WTC11 (cell line): ENCODE data around the gene GPHA2. TPM values are rescaled to one million over a fixed set of nuclear protein-coding genes. Genes with fewer than 3 reads are reported as not detected.

Source experiments
- ATAC-seq: fragments of 200-7000 bp; cut with Tn5 transposase; 2 replicates; pipeline ENCODE4 v1.10.0; 2021; ENCODE audit warnings: mild to moderate bottlenecking, moderate library complexity
- CTCF ChIA-PET: fragments of 300-600 bp; sonication (Branson Sonifier 250); formaldehyde crosslinking; loops from one replicate; lab custom pipeline; 2021; ENCODE audit warnings: antibody characterized with exemption; lab: Charles Lee
- POLR2A ChIA-PET: fragments of 350-600 bp; sonication (Branson Sonifier 250); formaldehyde crosslinking; loops from one replicate; lab custom pipeline; 2021; ENCODE audit warnings: antibody characterized with exemption; lab: Charles Lee
- DNase-seq: peaks from one replicate; pipeline ENCODE4 v3.0.0; 2021; ENCODE audit warnings: low spot score
- H3K27ac Mint-ChIP-seq: 2 replicates; pipeline ENCODE4 v1.8.0; 2021; ENCODE audit warnings: mixed read lengths
- H3K27me3 Mint-ChIP-seq: 2 replicates; pipeline ENCODE4 v1.8.0; 2021; ENCODE audit warnings: low read depth, mild to moderate bottlenecking, moderate library complexity, mixed read lengths
- H3K36me3 Mint-ChIP-seq: 2 replicates; pipeline ENCODE4 v1.8.0; 2021; ENCODE audit warnings: mixed read lengths
- H3K4me1 Mint-ChIP-seq: 2 replicates; pipeline ENCODE4 v1.8.0; 2022; ENCODE audit warnings: mixed read lengths
- H3K4me3 Mint-ChIP-seq: 2 replicates; pipeline ENCODE4 v1.8.0; 2021; ENCODE audit warnings: mild to moderate bottlenecking, moderate library complexity, mixed read lengths
- H3K9me3 Mint-ChIP-seq: 2 replicates; pipeline ENCODE4 v1.8.0; 2021; ENCODE audit warnings: mixed read lengths
- ATF6 ChIP-seq: sonication (generic); formaldehyde crosslinking; IDR thresholded peaks from 2 replicates; pipeline ENCODE4 v1.8.1; 2023; ENCODE audit warnings: mild to moderate bottlenecking, missing genetic modification reagents
- CDX4 ChIP-seq: fragments of 250-450 bp; sonication (Bioruptor Pico); IDR thresholded peaks from 2 replicates; pipeline ENCODE4 v1.9.0; 2021; ENCODE audit warnings: moderate library complexity, mild to moderate bottlenecking, inconsistent platforms, borderline replicate concordance
- ESRRA ChIP-seq: sonication (generic); formaldehyde crosslinking; IDR thresholded peaks from 2 replicates; pipeline ENCODE4 v1.8.1; 2022; ENCODE audit warnings: mild to moderate bottlenecking, missing genetic modification reagents, borderline replicate concordance
- FOXK1 ChIP-seq: sonication (generic); formaldehyde crosslinking; IDR thresholded peaks from 2 replicates; pipeline ENCODE4 v1.8.0; 2022; ENCODE audit warnings: mild to moderate bottlenecking, moderate library complexity, missing genetic modification reagents
- GABPB1 ChIP-seq: sonication (generic); formaldehyde crosslinking; IDR thresholded peaks from 2 replicates; pipeline ENCODE4 v1.8.1; 2023; ENCODE audit warnings: mild to moderate bottlenecking, missing genetic modification reagents
- IRF1 ChIP-seq: sonication (generic); formaldehyde crosslinking; IDR thresholded peaks from 2 replicates; pipeline ENCODE4 v1.8.0; 2023; ENCODE audit warnings: missing genetic modification reagents
- JUN ChIP-seq: sonication (generic); formaldehyde crosslinking; IDR thresholded peaks from 2 replicates; pipeline ENCODE4 v1.8.0; 2023; ENCODE audit warnings: mild to moderate bottlenecking, missing genetic modification reagents
- MLX ChIP-seq: sonication (generic); formaldehyde crosslinking; IDR thresholded peaks from 2 replicates; pipeline ENCODE4 v1.8.1; 2023; ENCODE audit warnings: mild to moderate bottlenecking, missing genetic modification reagents, moderate library complexity
- NFYB ChIP-seq: sonication (generic); formaldehyde crosslinking; conservative IDR thresholded peaks from 2 replicates; pipeline ENCODE4 v1.8.0; 2022; ENCODE audit warnings: low read depth, missing genetic modification reagents
- OVOL2 ChIP-seq: fragments of 250-450 bp; sonication (Bioruptor Pico); IDR thresholded peaks from 2 replicates; pipeline ENCODE4 v1.9.0; 2021; ENCODE audit warnings: mild to moderate bottlenecking, borderline replicate concordance
- PRDM15 ChIP-seq: sonication (generic); formaldehyde crosslinking; IDR thresholded peaks from 2 replicates; pipeline ENCODE4 v1.8.0; 2022; ENCODE audit warnings: missing genetic modification reagents
- SMAD4 ChIP-seq: sonication (generic); formaldehyde crosslinking; IDR thresholded peaks from 2 replicates; pipeline ENCODE4 v1.8.0; 2022; ENCODE audit warnings: mild to moderate bottlenecking, missing genetic modification reagents
- SOX15 ChIP-seq: fragments of 250-450 bp; sonication (Bioruptor Pico); IDR thresholded peaks from 2 replicates; pipeline ENCODE4 v1.9.0; 2021; ENCODE audit warnings: mild to moderate bottlenecking
- TEAD4 ChIP-seq: sonication (generic); formaldehyde crosslinking; IDR thresholded peaks from 2 replicates; pipeline ENCODE4 v1.8.0; 2022; ENCODE audit warnings: mild to moderate bottlenecking, missing genetic modification reagents
- ZMAT4 ChIP-seq: fragments of 250-450 bp; sonication (Bioruptor Pico); IDR thresholded peaks from 2 replicates; pipeline ENCODE4 v1.9.0; 2021; ENCODE audit warnings: mild to moderate bottlenecking
- ZNF219 ChIP-seq: sonication (generic); formaldehyde crosslinking; IDR thresholded peaks from 2 replicates; pipeline ENCODE4 v1.8.0; 2023; ENCODE audit warnings: missing genetic modification reagents, mild to moderate bottlenecking, borderline replicate concordance
- total RNA-seq: library from RNA; stranded (reverse); gene quantifications from 3 replicates; pipeline ENCODE4 v1.2.3, GENCODE V29; 2021
- TF ChIP-seq, protein P1 (sequence below): fragments of 200-600 bp; IDR thresholded peaks from 2 replicates; pipeline ENCODE4 v1.8.0; 2022; ENCODE audit warnings: antibody characterized with exemption
- TF ChIP-seq, protein P2 (sequence below): fragments of 250-450 bp; sonication (Bioruptor Pico); conservative IDR thresholded peaks from 2 replicates; pipeline ENCODE4 v1.9.0; 2021; ENCODE audit warnings: mild to moderate bottlenecking
- TF ChIP-seq, protein P3 (sequence below): sonication (generic); formaldehyde crosslinking; conservative IDR thresholded peaks from 2 replicates; pipeline ENCODE4 v1.8.1; 2022; ENCODE audit warnings: mild to moderate bottlenecking, missing genetic modification reagents

GPHA2 gene
- total RNA-seq, 1 experiment from 2014 or later, result 1.6 TPM

DNA sequence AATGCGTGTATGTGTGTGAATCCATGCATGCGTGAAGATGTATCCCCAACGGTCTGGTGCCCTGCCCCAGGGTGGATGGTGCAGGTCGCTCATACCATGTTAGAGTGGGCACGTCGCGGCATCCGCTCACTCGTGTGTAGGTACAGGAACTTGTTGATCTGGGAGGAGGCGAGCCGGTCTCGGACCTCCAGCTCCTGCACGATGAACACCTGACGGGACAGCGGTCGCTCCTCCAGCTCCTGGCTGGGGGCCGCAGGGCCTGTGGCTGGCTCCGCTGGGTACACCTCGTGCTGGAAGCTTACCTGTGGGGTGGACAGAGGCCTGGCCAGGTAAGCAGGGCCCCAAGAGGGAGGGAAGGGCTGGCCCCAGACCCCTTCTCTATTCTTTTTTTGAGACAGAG lies 37.2 kb downstream of the GPHA2 start:
- H3K36me3 Mint-ChIP-seq, result peaks cover 6% of the 10 kb centered on the region; the same call in 1 of the 2 replicates
- ChIA-PET POLR2A (no interaction called here), CTCF (interaction anchor here (1.0 to 3.4 kb wide), 2 partner anchors 10 to 50 kb away, joined by 4 to 21 read pairs; no protein-coding TSS in a partner anchor)
- H3K27ac Mint-ChIP-seq, result no peak overlapping the region
- 0 out of 2 replicates have a peak, but pooled peaks cover 2% of the 10 kb centered on the region for H3K4me1 Mint-ChIP-seq
- ATAC-seq (no peak), DNase-seq (no peak)
- no peak overlapping the region for H3K4me3 Mint-ChIP-seq
- no peaks in the 10 kb centered on the region for H3K9me3 Mint-ChIP-seq
- no peaks in the 10 kb centered on the region for H3K27me3 Mint-ChIP-seq
- TF ChIP-seq, protein P1, sequence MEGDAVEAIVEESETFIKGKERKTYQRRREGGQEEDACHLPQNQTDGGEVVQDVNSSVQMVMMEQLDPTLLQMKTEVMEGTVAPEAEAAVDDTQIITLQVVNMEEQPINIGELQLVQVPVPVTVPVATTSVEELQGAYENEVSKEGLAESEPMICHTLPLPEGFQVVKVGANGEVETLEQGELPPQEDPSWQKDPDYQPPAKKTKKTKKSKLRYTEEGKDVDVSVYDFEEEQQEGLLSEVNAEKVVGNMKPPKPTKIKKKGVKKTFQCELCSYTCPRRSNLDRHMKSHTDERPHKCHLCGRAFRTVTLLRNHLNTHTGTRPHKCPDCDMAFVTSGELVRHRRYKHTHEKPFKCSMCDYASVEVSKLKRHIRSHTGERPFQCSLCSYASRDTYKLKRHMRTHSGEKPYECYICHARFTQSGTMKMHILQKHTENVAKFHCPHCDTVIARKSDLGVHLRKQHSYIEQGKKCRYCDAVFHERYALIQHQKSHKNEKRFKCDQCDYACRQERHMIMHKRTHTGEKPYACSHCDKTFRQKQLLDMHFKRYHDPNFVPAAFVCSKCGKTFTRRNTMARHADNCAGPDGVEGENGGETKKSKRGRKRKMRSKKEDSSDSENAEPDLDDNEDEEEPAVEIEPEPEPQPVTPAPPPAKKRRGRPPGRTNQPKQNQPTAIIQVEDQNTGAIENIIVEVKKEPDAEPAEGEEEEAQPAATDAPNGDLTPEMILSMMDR, result no peak
- TF ChIP-seq, protein P2, sequence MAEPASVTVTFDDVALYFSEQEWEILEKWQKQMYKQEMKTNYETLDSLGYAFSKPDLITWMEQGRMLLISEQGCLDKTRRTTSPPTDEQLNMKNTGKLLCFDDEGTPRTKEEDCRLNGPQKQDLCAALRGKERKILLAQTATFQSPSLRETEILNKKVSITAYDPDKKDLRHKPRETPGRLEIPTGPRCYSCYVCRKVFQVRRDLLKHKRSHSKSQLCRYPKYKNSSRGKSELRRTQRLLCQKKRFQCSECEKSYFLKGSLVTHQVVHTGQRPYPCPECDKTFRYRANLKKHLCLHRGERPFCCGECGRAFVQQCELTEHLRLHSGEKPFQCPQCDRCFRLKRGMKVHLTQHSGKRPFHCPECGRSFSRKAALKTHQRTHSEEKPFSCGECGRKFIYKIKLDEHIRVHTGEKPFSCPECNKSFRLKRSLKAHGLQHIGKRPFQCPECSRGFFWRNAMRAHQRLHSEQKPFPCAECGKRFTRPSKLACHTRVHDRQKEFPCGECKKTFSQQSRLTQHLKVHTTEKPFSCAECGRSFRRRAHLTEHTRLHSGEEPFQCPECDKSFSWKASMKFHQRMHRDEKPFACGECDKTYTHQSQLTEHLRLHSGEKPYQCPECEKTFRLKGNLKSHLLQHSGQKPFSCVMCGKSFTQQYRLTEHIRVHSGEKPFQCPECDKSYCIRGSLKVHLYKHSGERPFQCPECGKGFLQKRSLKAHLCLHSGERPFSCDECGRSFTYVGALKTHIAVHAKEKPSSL (CRISPR knock-in tag), result no peak
- TF ChIP-seq, protein P3, sequence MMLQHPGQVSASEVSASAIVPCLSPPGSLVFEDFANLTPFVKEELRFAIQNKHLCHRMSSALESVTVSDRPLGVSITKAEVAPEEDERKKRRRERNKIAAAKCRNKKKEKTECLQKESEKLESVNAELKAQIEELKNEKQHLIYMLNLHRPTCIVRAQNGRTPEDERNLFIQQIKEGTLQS (CRISPR knock-in tag), result no peak
- TF ChIP-seq IRF1, result no peak
- no peak for TF ChIP-seq JUN (CRISPR knock-in tag)
- no peak for TF ChIP-seq ATF6 (CRISPR knock-in tag)
- no peak for TF ChIP-seq MLX
- no peak for TF ChIP-seq TEAD4 (CRISPR knock-in tag)
- no peak for TF ChIP-seq ZNF219 (CRISPR knock-in tag)
- TF ChIP-seq ZMAT4 (CRISPR knock-in tag), result no peak
- no peak for TF ChIP-seq NFYB (CRISPR knock-in tag)
- no peak for TF ChIP-seq CDX4 (CRISPR knock-in tag)
- TF ChIP-seq FOXK1 (CRISPR knock-in tag), result no peak

GRCh38 chr11:64898076-64898445 lies 37.6 kb downstream of the GPHA2 start:
- CTCF ChIA-PET, result interaction anchor here (1.0 to 3.4 kb wide), 2 partner anchors 10 to 49 kb away, joined by 4 to 21 read pairs; no protein-coding TSS in a partner anchor
- ATAC-seq (no peak), DNase-seq (no peak)
- H3K27me3 Mint-ChIP-seq, result no peaks in the 10 kb centered on the region
- peaks cover 6% of the 10 kb centered on the region; the same call in 1 of the 2 replicates for H3K36me3 Mint-ChIP-seq
- no peak overlapping the region for H3K27ac Mint-ChIP-seq
- 0 out of 2 replicates have a peak, but pooled peaks cover 2% of the 10 kb centered on the region for H3K4me1 Mint-ChIP-seq
- H3K9me3 Mint-ChIP-seq, result no peaks in the 10 kb centered on the region
- no peak overlapping the region for H3K4me3 Mint-ChIP-seq
- POLR2A ChIA-PET, result no interaction called here
- no peak for TF ChIP-seq OVOL2 (CRISPR knock-in tag)
- no peak for TF ChIP-seq PRDM15
- TF ChIP-seq SMAD4 (CRISPR knock-in tag), result no peak
- TF ChIP-seq ATF6 (CRISPR knock-in tag), result no peak
- TF ChIP-seq SOX15 (CRISPR knock-in tag), result no peak
- TF ChIP-seq ESRRA (CRISPR knock-in tag), result no peak
- no peak for TF ChIP-seq GABPB1 (CRISPR knock-in tag)
